Kidney glomerular epithelial cell (primary cell): ENCODE measurements around the gene MARCHF11.
A peak's percentile ranks its signal among the peaks of the same experiment; 100 is the strongest.

Source experiments
- DNase-seq: peaks from one replicate; lab custom pipeline; 2025; lab: John Stamatoyannopoulos, UW

The MARCHF11 gene

DNA sequence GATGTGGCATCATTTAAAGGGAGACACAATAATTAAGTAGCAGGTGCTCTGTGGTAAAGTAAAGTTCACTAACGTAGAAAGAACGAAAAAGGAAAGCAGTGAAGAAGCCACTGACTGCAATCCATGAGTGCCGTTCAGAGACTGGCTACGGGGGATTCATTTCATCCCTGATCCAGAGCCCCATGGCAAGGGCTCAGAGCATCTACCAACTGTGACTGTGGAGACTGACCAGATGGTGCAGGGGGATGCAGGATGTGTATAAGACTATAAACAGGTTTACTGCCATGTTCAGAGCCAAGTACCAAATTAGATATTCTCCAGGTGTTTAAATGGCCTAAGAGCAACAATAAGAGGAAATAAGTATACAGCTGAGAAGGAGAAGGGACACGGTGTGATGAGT lies 47.7 kb downstream of the MARCHF11 start:
- DNase-seq, result no peak

GRCh38 chr5:16128944-16129343 lies 50.6 kb downstream of the MARCHF11 start:
- no peak for DNase-seq

DNA sequence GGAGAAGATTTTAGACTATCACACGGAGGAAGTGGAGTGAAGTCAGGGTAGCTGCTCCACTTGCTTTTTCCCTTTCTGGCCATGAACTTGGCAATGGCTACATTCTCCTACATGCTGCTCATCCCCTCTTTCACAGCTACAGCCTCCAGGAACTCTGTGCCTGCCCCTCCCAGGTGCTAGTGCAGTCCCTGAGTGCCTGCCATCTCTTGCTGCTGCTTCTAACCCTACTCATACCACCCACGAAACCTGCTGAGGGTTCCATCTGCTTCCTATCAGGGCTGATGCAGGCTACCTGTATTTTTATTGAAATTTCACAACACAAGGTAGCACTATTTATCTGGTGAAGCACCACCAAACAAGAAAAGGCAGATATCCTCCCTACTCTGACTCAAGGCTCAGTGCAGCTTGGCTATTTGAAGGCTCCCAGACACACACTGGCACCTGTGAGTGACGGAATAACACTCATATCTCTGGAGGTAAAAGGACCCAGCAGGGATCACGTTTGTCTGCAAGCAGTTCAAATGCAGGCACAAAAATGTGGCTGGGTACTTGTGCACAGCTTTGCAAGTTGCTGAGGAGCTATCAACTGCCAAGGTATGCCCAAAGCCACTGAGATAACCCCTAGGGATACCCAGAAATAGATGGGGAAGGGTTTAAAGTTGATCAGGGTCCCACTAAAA lies 51.6 kb downstream of the MARCHF11 start:
- no peak for DNase-seq

GRCh38 chr5:16120579-16120978 lies 59.0 kb downstream of the MARCHF11 start:
- no peak for DNase-seq

- no peak for DNase-seq
Measured at GRCh38 chr5:16119790-16120189, 59.8 kb downstream of the MARCHF11 start.

DNA sequence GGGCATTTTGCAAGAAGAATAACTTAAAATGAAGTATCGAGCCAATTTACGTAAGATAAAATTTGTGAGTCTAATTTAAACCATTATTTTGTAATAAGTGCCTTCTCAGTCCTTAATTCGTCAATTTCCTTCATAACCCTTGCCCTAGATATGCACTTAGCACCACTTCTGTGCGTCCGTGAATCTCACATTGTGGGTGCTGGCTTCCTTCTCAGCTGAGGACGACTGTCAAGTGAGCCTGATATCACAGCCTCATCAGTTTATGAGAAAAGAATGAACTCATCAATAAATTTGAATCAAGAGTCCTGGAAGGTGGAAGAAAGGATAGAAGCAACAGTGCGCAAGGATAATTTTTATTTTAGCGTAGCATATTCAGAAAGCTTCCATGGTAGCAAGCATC lies 64.5 kb downstream of the MARCHF11 start:
- no peak for DNase-seq

- no peak for DNase-seq
Measured at GRCh38 chr5:16108418-16108817, 71.2 kb downstream of the MARCHF11 start.

- no peak for DNase-seq
Measured at GRCh38 chr5:16104961-16105360, 74.6 kb downstream of the MARCHF11 start.

DNA sequence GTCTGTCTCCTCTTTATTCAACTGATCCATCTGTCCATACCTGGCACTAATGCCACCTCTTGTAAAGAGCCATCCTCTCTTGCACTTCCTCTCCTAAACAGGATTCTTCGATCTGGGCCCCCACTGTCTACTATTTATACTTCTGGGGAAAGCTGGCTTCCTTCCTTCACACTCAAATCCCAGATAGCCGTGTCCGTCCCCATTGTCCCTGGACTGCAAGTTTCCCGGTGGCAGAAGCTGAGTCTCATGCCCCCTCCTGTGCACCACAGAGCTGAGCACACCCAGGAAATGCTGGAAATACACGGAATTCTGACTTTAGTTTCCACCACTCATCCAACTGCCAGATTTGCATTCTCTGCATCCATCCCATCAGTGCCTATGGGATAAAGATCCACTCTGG lies 84.0 kb downstream of the MARCHF11 start:
- DNase-seq, result no peak

DNA sequence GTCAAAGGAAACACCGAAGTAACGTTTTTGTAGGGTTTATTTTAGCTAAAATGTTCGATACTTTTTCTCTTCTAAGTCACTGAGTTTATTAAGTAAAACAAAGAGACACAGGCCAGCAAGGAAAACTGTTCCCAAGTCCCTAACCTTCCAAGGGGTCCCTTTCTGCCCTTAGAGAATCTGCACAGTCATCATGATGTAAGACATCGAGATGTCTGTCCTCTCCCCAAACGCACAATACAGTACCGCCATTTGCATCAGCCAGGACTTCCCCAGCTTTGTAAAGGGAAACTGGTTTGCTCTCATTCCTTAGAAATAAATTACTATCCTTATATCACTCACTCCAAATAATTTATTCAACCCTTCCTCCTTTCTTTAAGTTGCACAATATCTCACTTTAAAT lies 89.3 kb downstream of the MARCHF11 start:
- no peak for DNase-seq

DNA sequence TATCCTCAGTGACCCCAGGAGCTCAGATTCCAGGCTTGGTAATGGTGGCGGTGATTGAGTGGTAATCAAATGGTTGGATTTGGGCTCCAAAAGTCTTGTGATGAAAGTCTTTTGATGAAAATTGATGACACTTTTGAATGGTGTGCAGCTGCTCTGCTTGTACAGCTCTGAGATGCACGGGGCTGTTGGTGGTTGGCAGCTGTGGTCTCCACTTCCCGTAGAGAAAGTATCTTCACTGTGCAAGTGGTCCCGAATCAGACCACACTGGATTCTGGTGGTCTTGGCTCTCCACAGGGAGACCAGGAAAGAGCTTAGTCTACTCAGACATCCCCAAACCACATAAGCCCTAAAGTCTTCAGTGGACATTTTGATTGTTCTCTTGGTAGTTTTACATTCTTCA lies 96.6 kb downstream of the MARCHF11 start:
- no peak for DNase-seq

DNA sequence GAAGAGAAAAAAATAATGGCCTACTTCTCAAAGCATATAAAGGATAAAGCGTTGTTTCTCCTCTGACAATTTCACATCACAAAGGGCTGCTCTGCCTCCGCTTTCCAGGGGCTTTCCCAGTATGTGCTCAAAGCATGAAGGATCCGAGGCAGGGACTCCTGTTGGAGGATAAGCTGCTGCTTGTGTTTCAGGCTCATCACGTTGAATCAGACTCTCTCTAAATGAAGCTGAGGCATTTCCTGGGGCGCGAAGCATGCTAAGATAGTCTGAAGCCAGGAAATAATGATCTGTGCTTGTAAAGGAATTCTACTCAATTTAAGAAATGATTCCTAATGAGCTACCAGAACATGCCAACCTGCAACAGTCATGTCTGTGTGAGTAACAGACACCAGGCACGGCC lies 97.5 kb downstream of the MARCHF11 start:
- no peak for DNase-seq

GRCh38 chr5:16081376-16081955 lies 98.1 kb downstream of the MARCHF11 start:
- no peak for DNase-seq

DNA sequence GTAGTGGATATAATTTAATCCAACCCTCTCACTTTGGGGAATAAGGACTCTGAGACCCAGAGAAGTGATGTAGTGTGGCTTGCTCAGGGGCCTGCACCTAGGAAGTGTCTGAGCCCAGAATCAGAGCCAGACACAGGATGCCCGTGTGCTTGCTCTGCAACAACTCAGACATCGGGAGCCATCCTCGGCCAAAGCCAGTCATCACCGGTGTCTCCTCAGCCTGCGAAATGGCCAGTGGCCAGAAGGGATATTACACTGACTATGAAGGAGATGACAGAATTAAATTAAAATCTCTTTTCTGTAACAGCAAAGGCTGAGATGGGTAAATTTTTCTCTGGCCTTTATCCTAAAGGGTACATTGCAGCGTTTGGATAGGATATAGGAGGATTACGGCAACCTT lies 102.9 kb downstream of the MARCHF11 start:
- DNase-seq, result no peak

DNA sequence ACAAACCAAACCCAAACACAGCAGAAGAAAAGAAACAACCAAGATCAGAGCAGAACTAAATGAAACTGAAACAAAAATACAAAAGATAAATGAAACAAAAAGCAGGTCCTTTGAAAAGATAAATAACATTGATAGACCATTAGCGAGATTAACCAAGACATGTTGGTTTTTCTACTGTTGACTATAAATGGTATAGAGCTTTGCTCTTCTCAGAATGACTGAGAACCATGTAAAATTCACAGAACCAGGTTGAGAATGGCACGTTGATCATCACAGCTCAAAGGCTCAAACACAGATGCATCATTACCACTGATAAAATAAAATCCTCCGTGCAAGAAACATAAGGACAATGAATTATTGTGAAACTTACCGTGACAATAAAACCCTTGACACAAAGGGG lies 105.2 kb downstream of the MARCHF11 start:
- no peak for DNase-seq

GRCh38 chr5:16072616-16073015 lies 107.0 kb downstream of the MARCHF11 start:
- no peak for DNase-seq

GRCh38 chr5:16067415-16067814 lies 112.2 kb downstream of the MARCHF11 start:
- no peak for DNase-seq

GRCh38 chr5:16066810-16067209 lies 112.8 kb downstream of the MARCHF11 start:
- no peak for DNase-seq

GRCh38 chr5:16066320-16066719 lies 113.3 kb downstream of the MARCHF11 start:
- no peak for DNase-seq

GRCh38 chr5:16065831-16066230 lies 113.8 kb downstream of the MARCHF11 start:
- DNase-seq, result no peak

DNA sequence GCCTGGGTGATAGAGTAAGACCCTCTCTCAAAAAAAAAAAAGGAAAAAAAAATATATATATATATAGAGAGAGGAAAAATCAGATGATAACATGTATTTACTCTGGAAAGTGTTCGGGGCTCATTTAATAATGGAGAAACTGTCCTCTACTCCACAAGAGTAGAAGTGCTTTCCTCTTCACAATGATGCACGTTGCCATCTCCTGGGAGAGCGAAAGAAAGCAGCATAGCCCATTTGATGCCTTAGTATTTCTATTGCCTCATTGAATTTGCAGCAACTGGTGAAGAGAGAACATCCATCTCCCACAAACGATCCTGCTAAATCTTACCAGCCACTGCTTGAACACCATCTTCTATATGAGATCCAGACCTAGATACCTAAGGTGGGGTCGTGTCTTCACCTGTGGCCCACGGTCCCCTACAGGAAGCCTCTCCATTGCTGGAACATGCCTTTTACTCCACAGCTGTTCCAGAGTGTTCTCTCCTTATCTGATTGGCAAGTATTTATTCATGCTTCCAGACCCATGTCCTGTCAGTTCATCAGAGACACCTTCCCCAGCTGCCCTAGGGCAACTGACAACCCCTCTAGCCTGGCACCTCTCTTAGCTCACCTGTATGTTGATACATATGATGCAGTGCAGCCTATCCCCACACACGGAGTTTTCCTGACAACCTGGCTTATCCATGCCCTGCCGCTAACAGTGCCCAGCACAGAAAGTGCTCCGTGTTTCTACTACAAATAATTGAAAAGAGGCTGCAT lies 115.3 kb downstream of the MARCHF11 start:
- DNase-seq, result no peak

- no peak for DNase-seq
Measured at GRCh38 chr5:16061163-16061562, 118.4 kb downstream of the MARCHF11 start.

DNA sequence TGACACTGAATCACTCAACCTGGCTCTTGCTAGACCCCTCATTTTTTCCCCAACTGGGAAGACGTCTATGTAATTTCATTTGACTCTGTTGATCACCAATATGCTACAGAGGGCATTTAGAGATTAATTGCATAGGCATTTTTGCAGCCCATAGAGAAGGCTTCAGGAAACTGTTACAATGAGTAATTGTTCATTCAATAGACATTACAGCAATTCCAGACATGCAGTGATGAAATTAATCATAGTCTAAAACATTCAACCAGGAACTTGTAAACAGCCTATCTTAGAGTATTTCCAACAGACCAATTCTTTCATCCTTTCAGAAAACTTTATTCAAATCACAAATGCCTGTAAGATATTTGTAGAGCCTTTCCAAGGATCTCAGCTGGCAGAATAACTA lies 122.3 kb downstream of the MARCHF11 start:
- peak; percentile 13 for DNase-seq
